ENCODE data around the gene SLC9A9.

- TF ChIP-seq POLR2A (IDR thresholded peaks at IDR 0.05; ENCODE audit: extremely low read depth, insufficient read length) (no peak), CTCF (IDR thresholded peaks at IDR 0.05; ENCODE audit: low read depth, low read length) (no peak)
Measured at GRCh38 chr3:143672396-143673165, 175.7 kb downstream of the SLC9A9 start.

Measured in NB4 (cell line).